Neural crest cell (in vitro differentiated cells): ENCODE data around the gene ZNF578. TPM values are rescaled to one million over a fixed set of nuclear protein-coding genes. Genes with fewer than 3 reads are reported as not detected.
"Not testable (repeated sequence)": the region's sequence is repeated elsewhere in the genome, so short reads cannot be mapped to it uniquely, and the experiment has no call there.

Experiments
- DNase-seq: peaks from one replicate; pipeline ENCODE4 v3.0.0; 2021; ENCODE audit warnings: low read depth, mixed read lengths, low spot score
- H3K27ac Mint-ChIP-seq: one replicate; pipeline ENCODE4 v1.8.0; 2021; ENCODE audit warnings: mild to moderate bottlenecking, mixed read lengths; ENCODE audit not compliant: unreplicated experiment
- H3K27me3 Mint-ChIP-seq: 2 replicates; pipeline ENCODE4 v1.8.0; 2021; ENCODE audit warnings: low read depth, mild to moderate bottlenecking, mixed read lengths
- H3K36me3 Mint-ChIP-seq: 2 replicates; pipeline ENCODE4 v1.8.0; 2021; ENCODE audit warnings: low read depth, mild to moderate bottlenecking, mixed read lengths
- H3K4me1 Mint-ChIP-seq: 2 replicates; pipeline ENCODE4 v1.8.0; 2021; ENCODE audit warnings: mixed read lengths
- H3K4me3 Mint-ChIP-seq: one replicate; pipeline ENCODE4 v1.8.0; 2021; ENCODE audit warnings: mild to moderate bottlenecking, mixed read lengths
- H3K9me3 Mint-ChIP-seq: 2 replicates; pipeline ENCODE4 v1.8.0; 2021; ENCODE audit warnings: mixed read lengths
- total RNA-seq: library from RNA; stranded (reverse); gene quantifications from 2 replicates; pipeline ENCODE4 v1.2.1, GENCODE V29; 2021
- TF ChIP-seq, protein P1 (sequence below): fragments of 200-600 bp; sonication (generic); conservative IDR thresholded peaks from 2 replicates; pipeline ENCODE4 v1.5.0; 2021; ENCODE audit warnings: antibody characterized with exemption, mild to moderate bottlenecking

ZNF578 gene
- total RNA-seq, 1 donor from 2014 or later, result 0.65 TPM

DNA sequence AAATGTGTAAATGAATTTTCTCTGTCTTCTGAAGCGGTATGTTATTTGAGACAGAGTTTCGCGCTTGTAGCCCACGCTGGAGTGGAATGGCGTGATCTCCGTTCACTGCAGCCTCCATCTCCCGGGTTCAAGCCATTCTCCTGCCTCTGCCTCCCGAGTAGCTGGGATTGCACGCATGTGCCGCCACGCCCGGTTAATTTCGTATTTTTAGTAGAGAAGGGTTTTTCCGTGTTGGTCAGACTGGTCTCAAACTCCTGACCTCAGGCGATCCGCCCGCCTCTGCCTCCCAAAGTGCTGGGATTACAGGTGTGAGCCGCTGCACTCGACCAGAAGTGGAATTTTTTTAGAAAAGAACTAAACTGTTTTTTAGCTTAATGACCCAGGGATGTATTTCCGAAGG is 70.7 kb downstream of the ZNF578 start:
- DNase-seq, result no peak
- Mint-ChIP-seq H3K4me1 (peaks cover 27% of the 10 kb centered on the region), H3K27ac (no peak overlapping the region), H3K27me3 (no peaks in the 10 kb centered on the region), H3K9me3 (no peaks in the 10 kb centered on the region), H3K4me3 (no peak overlapping the region), H3K36me3 (no peaks in the 10 kb centered on the region)
- TF ChIP-seq, protein P1, sequence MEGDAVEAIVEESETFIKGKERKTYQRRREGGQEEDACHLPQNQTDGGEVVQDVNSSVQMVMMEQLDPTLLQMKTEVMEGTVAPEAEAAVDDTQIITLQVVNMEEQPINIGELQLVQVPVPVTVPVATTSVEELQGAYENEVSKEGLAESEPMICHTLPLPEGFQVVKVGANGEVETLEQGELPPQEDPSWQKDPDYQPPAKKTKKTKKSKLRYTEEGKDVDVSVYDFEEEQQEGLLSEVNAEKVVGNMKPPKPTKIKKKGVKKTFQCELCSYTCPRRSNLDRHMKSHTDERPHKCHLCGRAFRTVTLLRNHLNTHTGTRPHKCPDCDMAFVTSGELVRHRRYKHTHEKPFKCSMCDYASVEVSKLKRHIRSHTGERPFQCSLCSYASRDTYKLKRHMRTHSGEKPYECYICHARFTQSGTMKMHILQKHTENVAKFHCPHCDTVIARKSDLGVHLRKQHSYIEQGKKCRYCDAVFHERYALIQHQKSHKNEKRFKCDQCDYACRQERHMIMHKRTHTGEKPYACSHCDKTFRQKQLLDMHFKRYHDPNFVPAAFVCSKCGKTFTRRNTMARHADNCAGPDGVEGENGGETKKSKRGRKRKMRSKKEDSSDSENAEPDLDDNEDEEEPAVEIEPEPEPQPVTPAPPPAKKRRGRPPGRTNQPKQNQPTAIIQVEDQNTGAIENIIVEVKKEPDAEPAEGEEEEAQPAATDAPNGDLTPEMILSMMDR, result no peak

DNA sequence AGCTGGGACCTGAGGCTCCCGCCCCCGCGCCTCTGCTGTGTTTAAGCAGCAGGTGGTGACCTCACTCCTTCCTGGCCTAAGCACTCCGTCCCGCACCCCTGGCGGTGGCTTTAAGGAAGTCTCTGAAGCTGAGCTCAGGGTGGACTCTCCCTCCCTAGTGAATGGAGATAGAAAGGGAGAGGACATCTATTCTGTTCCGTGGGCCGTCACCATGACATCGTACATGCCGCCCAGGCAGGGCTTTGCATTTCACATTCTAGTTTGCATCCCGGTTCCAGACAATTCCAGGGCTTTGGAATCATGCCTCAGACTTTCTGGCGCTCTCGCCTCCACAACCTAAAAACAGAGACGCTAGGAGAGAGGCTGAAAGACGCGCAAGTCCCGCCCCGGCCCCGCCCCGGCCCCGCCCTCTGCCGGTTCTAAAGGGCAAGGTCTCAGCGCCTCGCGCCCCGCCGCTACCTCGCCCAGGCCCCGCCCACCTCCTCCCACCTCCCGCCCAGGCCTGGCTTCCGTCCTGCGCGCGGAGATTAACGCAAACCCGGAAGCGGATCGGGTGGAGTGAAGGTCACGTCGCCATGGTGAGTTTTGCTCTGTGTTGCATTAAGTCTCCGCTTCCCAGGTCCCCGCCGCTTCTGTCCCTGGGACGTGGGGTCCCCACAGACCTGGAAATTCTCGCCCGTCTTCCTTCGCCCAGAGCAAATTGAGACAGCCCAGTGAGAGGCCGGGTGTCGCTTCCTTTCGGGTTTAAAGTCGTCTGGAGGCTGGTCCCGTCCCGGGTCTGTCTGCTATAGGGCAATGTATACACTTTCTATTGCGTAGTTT is 74.0 kb downstream of the ZNF578 start, which contains the start of gene ZNF808:
Gene ZNF808, plus strand, starts transcription at position 535 of the 822 bp plus-strand sequence. CDS start 15,617 bp downstream, outside the sequence.
- H3K4me3 Mint-ChIP-seq, result peak within 1 kb of the TSS; percentile 95
- H3K27me3 Mint-ChIP-seq, result no peaks in the 10 kb centered on the region
- H3K4me1 Mint-ChIP-seq, result peaks cover 19% of the 10 kb centered on the region
- peak; percentile 86 for DNase-seq
- no peaks in the 10 kb centered on the region for H3K36me3 Mint-ChIP-seq
- peak within 1 kb of the TSS; percentile 97 for H3K27ac Mint-ChIP-seq
- H3K9me3 Mint-ChIP-seq, result no peaks in the 10 kb centered on the region
- TF ChIP-seq, protein P1, result peak; percentile 75

DNA sequence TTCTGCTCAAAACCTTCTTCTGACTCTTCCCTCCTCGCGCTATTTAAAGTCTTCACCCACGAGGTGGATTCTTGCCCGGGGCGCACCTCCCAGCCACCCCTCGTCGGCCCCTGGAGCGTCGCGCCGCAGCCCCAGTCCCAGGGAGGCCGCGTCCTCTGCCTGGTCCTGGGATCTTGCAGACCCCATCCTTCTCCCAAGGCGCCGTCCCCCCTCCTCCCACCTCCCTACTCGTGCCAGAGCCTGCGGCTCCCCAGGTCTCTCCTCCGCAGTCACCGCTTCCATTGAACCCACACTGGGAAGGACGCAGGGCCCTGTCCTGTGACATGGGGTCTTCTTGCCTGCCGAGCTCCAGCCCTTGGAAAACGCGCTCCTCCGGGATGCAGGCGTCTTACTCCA is 74.6 kb downstream of the ZNF578 start:
- no peak for DNase-seq
- H3K27me3 Mint-ChIP-seq, result no peaks in the 10 kb centered on the region

DNA sequence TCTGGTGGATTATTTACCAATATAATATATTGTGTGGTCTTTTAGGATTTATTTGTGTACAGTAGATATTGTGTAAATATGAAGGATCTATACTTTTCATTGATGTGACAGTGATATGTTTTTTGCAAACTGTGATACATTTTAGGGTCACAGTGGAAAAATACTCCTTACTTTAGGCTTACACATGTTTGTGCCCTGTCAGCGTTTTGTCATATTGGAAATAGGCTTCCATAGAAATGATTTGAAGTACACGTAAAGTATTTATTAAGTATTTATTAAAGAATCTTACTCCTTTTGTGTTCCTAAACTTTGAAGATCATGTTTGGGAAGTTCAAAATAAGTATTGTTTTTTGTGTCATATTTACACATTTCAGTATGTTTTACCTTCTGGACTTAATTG is 79.1 kb downstream of the ZNF578 start:
- Mint-ChIP-seq H3K4me3 (peak overlapping the region; percentile 54), H3K4me1 (peaks cover 43% of the 10 kb centered on the region), H3K27ac (no peak overlapping the region), H3K27me3 (peaks cover 13% of the 10 kb centered on the region), H3K9me3 (no peaks in the 10 kb centered on the region), H3K36me3 (no peaks in the 10 kb centered on the region)
- TF ChIP-seq, protein P1, result no peak
- no peak for DNase-seq

More for the DNA sequence above, 74.6 kb downstream of the ZNF578 start:
- Mint-ChIP-seq H3K4me3 (peak overlapping the region; percentile 95), H3K27ac (peak overlapping the region; percentile 96), H3K9me3 (no peaks in the 10 kb centered on the region), H3K36me3 (no peaks in the 10 kb centered on the region), H3K4me1 (peaks cover 19% of the 10 kb centered on the region)
- TF ChIP-seq, protein P1, result no peak

DNA sequence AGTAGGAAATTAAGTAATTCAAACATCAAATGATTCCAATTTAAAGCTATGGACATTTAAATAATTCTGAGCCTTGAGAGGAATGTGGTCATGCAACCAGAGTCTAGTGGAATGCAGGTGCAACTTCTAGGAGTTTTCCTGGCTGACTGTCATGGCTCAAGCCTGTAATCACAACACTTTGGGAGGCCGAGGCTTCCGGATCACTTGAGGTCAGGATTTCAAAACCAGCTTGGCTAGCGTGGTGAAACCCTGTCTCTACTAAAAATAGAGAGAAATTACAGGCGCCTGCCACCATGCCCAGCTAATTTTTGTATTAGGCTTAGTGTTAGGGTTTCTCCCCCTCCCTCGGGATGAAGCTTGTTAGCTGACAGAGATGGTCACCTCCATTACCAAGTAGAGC is 80.5 kb downstream of the ZNF578 start:
- no peak overlapping the region for H3K27ac Mint-ChIP-seq
- TF ChIP-seq, protein P1, result no peak
- no peak for DNase-seq
- peaks cover 38% of the 10 kb centered on the region for H3K4me1 Mint-ChIP-seq
- H3K36me3 Mint-ChIP-seq, result peaks cover 3% of the 10 kb centered on the region
- peak overlapping the region; percentile 96 for H3K4me3 Mint-ChIP-seq
- no peaks in the 10 kb centered on the region for H3K9me3 Mint-ChIP-seq
- peaks cover 13% of the 10 kb centered on the region for H3K27me3 Mint-ChIP-seq

DNA sequence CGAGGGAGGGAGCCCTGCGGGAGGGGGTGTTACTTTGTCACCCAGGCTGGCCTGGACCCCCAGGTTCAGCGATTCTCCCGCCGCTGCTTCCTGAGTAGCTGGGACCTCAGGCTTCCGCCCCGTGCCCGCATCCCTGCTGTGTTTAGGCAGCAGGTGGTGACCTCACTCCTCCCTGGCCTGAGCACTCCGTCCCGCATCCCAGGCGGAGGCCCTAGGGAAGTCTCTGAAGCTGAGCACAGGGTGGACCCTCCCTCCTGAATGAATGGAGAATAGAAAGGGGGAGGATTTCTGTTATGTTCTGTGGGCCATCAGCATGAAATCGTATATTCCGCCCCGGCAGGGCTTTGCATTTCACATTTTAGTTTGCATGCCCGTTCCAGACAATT is 82.0 kb downstream of the ZNF578 start:
- H3K36me3 Mint-ChIP-seq, H3K9me3 Mint-ChIP-seq, DNase-seq: not testable (repeated sequence)
- H3K4me3 Mint-ChIP-seq, result peak overlapping the region; percentile 96
- H3K27me3 Mint-ChIP-seq, result peaks cover 13% of the 10 kb centered on the region
- peak overlapping the region; percentile 63 for H3K27ac Mint-ChIP-seq
- peaks cover 35% of the 10 kb centered on the region for H3K4me1 Mint-ChIP-seq
